Stimulated activated CD4-positive, alpha-beta T cell treated with anti-CD3 and anti-CD28 coated beads, Interleukin-12 subunit alpha, Interleukin-12 subunit beta, amount 100 ng/mL, for 48 hours (primary cell): Measurements from ENCODE around the gene MAP6D1.

Experiments used
- DNase-seq, 3 donors: peaks; one replicate each; pipeline ENCODE4 v3.0.0-alpha.2; 2020; ENCODE audit warnings: low read depth in 2 of 3, low spot score in 1 of 3

MAP6D1 gene

DNA sequence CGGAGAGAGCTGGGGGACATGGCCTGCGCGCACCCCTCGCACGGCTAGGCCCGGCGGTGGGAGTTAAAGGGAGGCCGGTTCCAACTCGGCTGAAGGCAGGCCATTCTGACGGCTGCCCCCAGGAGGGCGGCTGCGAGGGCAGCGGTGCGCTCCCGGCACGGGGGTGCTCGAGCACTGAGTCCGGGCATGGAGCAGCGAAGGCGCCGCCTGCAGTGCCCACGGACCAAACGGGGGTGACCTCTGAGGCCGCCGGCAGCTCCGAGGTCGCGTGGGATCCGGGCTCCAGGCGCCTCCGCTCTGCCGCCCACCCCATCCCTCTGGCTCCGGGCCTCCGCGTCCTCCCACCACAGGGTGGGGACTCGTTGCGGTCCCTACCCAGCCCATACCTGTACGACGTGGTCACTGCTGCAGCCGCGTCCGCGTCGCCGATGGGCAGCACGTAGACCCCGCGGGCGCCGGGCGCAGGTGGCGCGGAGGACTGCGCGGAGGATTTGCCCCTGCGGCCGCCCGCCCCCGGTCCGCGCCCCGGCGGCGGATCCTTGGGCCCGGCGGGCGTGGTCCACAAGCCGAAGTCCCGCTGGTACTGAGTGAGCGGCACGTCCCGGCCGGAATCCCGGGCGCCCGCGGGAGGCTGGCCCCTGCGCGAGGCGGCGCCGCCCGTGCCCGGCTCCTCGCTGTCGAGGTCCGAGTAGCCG, 469 bp downstream of the MAP6D1 start:
- no peak for DNase-seq

DNA sequence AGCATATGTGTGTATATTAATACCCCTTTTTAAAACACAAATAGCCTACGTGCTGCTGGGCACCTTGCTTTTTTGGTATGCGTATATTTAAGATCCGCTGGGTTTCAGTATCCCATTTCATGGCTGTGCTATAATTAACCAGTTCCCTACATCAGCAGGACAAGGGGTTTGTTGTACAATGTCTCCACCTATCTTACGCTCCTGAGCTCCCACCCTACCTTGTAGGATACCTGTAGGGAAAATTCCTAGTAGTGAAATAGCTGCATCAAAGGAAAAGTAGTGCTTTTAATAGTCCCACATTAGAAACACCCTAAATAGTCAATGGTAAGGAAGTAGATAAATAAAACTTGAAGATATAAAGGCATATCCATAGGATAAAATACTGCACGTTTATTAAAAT, 1.4 kb downstream of the MAP6D1 start:
- DNase-seq = no peak

DNA sequence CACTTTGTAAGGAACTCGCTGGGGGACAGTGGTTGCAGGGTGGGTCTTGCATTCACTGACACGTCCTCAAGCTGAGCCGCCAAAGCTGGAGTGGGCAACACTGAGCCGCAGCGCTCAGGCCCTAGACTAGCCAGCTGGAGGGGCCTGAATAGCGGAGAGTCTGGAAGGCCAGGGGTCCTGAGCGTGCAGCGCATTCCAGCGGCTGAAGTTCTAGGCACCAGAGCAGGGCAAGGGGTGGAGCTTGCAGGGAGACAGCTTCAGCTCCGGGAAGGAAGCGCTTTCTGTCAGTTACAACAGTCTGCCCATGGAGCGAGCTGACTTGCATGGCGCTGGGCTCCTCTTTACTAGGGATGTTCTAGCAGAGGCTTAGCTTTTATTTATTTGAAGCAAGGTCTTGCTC, 2.7 kb downstream of the MAP6D1 start:
- DNase-seq = no peak

DNA sequence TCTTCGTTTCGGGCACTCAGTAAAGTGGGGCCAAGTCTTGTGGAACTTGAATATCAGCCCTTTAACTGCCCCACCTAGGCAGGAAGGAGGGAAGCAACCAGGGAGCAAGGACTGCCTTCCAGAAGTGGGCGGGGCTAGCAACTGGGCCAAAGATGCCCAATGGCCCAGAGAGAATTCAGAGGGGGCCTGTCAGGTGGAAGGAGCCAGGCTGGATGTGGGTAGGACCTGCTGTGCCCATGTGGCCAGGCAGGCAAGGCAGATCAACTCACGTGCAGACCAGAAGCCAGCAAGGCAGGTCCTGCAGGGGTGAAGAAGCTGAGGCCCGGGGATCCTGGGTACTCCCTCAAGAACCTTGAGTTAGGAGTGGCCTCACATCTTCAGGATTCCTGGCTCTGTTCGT, 5.5 kb downstream of the MAP6D1 start:
- no peak for DNase-seq

DNA sequence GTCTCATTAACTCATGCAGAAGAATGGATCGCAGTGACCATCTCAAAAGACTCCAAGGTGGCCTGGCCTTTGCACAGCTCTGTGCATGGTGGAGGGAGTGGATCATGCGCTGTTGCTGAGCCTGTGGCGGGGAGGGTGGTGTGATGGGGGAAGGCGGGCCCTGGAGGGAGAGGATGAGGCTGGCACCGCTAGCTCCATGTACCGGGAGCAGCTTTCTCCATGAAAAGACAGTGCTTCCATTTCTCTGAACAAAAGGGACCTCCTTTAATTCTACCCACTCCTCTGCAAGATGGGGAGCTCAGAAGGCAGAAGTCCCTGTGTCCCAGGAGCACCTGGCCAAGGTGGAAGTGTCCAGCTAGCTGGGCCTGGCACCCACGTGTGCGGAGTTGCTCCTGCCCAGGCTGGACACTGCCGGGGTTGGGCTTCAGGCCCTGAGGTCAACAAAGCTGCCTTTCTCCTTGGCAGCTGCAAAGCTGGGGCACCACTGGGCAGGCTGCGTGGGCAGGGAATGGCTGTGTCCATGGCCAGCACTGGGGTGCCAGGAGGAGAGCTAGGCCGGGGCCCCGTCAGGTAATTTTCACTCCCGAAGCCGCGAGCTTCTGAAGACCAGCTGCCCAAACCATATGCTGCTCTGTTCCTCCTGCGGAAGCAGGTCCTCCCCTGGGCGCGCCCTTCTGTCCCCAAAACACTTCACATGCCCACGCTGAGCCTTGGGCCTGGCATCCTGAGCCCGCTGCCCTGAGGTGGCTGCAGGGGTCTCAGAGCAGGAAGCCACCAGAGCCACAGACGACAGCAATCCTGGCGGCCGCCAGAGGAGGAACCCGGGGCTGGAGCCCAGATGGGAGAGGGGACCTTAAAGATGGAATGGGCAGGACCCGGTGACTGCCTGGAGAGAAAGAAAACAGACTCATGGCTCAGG, 6.4 kb downstream of the MAP6D1 start:
- no peak for DNase-seq

DNA sequence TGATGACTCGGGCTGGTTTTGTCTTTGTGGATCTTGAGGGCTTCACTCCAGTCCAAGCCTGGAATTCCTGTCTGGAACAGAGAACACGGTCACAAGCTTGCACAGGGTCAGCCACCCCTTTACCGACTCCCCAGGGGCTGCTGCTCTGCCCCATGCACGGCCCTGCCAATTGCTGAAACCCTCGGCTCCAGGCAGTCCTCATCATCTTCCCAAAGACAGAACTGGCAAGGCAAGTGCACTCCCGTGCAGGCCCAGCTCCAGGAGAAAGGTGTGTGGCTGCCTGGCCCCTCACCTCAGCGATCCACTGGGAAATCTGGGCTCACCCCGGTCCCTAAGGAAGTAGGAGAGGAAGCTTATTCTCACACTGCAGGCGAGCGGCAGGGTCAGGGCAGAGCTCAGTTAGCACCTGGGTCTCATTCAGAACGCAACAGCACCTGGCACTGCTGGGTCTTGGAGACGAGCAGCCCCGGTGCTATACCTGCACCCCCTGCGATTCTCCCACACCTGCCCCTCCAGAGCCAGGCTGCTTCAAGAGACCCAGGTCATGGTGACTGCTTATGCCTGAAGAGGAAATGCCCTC, 7.2 kb downstream of the MAP6D1 start:
- DNase-seq = no peak

DNA sequence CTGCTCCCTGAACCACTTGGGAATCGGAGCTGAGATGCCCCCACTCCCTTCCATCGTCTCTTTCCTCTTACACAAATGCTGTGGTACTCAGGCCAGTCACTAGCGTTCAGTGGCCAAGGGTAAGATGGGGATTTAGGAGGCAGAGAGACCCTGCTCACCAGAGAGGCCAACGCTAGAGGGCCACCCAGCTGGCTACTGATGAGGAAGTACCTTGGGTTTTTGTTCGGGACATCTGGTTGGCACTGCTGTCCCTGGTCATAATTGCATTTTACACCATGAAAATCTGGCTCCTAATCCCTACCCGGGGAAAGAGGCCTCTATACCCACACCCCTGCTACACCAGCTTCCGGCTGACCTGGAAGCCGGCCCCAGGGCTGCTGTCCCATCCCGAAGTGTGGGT, 7.7 kb downstream of the MAP6D1 start:
- no peak for DNase-seq

DNA sequence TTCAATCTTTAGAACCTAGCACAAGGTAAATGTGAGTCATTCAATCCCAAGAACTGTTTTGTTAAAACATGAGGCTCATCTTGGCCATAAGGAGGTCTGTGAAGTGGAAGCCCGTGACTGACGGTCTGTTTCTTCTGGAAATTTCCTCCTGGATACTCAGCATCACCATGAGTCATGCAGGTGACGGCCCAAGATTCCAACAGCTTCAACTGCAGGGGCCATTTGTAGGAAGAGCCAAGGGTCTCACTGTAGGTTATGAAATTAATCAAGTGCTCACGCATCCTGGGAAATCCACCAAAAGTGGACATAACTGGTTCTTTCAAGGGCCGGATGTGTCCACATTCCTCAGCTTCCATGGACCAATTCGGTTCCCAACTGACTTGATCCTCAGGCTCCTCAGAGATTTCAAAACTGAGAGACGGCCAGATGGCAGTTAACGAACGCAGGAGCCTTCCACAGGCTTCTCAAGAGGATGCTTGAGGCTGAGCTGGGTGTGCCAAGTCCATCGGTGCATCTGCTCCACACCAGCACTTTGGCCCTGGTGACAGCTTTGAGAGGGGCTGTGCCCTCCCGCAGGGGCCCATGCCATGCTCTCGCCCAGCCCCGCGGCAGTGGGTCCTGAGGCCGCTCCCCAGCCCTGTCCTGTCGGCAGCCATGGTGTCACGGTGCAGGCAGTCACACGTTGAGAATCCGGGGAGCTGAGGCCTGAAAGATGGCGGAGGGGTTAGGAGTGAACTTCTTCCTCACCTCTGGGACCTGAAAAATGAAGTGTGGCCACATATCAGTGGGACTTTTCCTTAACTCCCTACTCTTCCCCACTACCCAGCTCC, 8.5 kb downstream of the MAP6D1 start:
- no peak for DNase-seq

DNA sequence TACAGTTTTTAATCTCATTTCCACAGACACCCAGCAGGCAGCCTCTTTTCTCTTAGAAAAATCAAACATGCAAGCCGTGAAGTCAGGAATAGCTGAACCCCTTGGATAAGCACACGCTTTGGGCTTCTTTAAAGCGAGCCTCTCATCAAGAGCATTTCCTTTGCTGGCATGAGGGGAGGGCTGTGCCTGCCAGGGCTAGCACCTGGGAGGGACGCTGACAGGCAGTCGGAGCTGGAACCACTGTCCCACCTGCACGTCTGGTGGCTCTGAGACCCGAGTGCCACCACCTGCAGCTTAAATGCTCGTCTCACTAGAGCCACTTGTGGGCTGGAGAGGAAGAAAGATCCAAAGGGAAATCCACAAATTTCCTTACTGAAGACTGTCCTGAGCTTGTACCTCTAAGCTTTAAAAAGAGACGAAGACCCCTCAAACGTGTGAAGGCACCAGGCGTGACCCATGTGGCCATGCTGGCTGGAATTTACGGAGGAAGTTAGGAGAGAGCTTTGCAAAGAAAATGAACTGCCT, 9.4 kb downstream of the MAP6D1 start:
- DNase-seq = no peak

DNA sequence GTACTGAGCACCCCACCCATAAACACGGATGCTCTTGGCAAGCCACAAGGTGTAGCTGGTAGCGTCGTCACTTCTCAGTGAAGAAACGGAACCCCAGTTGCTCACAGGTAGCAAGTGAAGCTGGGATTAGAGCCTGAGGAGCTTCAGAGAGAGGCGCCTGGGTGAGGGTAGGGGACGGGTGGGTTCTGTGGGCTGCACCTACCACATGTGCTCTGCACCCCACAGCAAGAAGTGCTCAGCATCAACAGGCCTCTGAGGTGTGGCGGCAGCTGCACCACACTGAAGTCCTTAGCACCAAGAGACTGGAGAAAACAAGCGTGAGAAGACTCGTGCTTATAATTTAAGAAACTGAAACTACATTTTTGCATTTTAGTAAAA, 9.8 kb downstream of the MAP6D1 start:
- DNase-seq = no peak

DNA sequence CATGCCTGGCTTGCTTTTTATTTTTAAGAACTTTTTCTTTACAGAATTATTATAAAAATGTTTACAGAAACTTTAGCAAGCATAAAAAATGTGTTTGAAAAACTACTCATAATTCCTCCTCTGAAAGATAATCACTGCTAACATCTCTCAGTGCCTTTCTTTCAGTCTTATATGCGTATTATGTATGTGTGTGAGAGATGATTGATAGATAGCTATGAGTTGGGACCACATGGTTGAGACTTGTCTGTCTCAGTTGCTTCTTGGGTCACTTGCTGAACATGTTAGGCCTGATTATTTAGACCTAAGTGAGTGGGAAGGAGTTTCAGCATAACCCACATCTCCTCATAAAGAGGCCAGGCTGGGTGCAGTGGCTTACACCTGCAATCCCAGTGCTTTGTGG, 11.1 kb downstream of the MAP6D1 start:
- DNase-seq = no peak

DNA sequence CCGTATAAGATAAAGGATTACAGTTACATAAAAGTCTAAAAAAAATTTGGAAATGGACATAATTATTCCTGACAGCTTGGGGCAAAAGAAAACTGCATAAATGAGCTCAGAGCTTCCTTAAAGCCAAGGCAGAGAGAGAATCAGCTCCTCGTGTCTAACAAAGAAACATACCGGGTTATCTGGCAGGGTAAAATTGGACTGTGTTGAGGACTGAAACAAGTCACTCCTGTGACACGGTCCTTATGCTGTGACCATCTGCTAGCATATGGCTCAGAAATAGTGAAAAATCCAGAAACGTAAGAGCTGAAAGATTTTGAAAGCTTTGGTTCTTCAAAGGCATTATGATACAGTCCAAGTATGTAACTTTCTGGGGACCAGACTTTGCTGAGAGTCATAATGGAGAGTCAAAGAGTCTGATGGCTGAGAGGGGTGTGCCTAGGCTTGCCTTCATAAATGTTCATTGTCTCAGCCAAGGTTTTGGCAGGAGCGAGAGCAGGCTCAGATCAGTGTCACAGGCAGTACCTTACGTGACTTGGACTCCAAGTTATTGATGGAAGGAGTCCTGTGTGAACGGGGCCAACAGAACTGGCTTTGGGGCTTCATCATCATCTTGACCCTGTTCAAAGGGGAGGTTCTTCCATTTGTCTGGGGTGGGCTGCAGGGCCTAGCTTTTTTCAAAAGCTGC, 12.5 kb downstream of the MAP6D1 start:
- DNase-seq = no peak

DNA sequence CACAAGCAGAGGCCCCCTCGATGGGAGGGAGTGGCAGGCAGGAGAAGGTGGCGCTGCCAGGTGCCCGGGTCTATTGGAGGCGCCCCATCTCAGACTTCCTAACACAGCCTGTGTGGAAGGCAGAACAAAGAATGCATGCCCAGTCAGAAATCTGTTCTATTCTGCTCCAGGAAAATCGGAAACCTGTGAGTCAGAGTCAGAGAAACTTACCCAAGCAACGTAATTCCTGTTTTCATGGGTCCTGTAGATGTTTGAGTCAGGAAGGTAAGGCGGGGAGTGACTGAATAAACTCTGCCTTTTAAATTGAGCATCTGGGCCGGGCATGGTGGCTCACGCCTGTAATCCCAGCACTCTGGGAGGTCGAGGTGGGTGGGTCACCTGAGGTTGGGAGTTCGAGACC, 13.7 kb downstream of the MAP6D1 start:
- DNase-seq = no peak

DNA sequence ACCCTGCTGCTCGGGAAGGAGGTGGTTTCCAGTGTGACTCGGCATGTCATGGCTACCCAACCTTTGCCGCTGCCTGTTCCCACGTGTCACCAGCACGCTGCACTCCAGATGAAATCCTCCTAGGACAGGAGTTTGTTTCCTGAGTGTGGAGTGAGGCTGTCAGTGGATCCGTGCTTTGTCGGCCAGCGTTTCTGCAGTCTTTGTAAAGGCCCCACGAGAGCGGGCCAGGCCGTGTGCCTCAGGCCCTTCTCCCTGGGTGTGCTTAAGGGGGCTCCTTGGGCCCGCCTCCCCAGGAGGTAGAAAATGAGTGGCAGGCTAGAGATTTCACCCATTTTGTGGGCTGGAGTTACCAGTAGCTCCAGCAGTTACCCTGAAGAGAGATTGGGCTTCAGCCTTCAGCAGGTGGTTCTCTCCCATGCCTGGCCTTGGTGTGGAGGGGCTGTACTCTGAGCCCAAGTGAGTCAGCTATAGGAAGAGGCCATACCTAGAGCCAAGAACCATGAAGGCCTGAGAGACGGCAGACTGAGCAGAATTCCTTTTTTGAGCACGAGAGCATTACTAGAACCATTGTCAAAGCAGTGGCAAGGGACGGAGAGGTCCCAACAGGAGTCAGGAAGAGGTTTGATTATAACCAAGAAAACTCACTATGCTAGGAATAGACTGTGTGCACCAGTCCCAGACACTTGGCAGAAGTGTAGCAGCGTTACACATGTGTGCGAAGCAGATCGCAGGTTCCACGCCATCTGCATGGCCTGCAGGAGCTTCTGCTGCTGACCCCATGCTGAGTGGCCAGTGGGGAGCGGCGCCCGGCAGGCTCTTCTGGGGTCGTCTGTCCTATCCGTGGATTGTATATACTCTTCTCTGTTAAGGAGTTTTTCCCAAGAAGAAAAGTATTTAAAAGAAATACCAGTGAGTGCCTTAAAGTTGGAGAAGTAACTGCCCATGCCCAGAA, 14.5 kb downstream of the MAP6D1 start:
- DNase-seq = no peak

DNA sequence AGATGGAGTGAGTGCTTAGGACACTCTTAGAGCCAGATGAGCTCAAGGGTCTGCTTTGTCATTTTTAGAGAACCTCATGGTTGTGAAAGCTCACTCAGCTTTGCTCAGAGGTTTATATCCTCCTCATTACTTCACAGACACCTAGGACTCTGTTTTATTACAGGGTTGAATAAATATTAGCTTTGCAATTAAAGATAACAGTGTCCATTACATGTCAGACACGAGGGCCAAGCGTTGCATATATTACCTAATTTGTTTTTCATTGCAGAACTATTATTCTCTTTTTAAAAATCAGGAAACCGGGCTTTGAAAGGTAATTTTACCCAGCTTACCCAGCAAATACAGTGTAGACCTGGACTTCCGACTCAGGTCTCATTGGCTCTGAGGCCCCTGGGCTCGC, 16.1 kb downstream of the MAP6D1 start:
- DNase-seq = no peak

DNA sequence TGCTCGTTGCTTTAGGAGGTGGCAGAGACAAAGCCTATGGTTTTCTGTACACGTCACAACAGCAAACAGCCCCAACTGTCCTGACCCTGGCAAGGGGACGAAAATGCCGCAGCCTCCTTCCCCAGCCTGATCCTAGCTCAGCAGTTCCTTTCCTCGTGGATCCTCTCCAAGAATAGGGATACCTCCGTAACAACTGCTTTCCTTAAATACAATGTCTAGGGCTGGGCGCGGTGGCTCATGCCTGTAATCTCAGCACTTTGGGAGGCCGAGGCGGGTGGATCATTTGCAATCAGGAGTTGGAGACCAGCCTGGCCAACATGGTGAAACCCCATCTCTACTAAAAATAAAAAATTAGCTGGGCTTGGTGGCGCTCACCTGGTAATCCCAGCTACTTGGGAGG, 17.0 kb downstream of the MAP6D1 start:
- no peak for DNase-seq

DNA sequence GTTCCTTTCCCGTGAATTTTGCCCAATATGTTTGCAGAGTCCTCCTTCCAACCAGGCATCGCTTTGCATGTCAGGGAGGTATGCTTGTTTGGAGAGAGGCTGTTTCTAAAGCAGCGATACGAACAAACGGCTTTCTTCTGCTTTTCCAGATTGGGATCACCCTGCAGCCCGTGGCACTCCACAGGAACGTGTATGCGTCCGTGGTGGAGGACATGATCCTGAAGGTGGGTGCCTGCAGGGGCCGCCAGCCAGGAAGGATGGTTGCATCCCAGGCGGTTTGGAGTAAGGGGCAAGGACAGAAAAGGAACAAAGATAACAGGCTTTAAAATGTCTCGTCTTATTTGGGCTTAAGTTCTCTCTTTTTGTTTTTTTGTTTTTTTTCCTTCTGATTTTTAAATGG, 17.5 kb downstream of the MAP6D1 start:
- no peak for DNase-seq

DNA sequence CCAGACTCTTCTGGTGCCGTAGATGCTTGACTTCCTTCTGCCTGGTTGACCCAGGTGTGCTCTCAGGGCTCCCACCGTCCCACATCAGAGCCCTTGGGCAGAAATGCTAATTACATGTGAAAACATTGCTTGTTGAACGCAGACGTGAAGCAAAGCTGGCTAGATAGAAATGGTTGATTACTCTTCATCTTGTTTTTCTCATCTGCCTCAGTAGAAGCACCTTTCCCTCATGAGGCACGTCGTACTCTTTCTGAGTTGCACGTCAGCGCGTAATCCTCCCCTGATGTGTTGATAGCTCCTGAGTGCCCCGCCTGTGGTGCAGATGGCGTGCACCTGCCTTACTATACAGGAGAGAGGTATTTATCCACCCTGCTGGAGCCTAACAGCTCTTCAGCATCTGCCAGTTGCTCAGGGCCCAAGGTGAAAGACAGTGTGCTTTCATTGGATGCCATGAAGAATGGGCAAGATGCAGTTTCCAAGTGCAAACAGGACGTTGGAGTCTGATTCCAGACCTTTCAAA, 18.1 kb downstream of the MAP6D1 start:
- DNase-seq = no peak

DNA sequence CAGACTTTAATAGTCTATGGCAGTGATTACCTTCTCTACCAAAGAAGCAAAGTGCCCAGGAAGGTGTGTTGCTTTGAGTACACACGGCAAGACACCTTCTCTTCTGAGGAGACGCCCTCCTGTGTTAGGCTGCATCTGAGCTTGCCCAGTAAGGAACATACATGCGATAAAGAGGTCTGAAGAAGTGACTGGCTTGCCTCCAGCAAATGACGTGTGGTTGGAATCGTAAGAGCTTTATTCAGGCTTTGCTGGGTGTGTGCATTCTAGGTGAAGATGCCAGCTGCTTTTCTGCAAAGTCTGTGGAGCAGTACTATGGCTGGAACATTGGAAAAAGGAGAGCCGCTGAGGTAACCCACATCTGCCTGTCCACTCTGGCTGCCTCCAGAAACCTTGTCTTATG, 22.4 kb downstream of the MAP6D1 start:
- DNase-seq = no peak
